IPS DF 6.9 (cell line): ENCODE data around the gene EYA3.
A peak's percentile ranks its signal among the peaks of the same experiment; 100 is the strongest.

ENCODE experiments used
- DNase-seq: peaks from one replicate; pipeline ENCODE4 v3.0.0-alpha.2; 2013; ENCODE audit warnings: low read depth, low spot score
- H3K27ac ChIP-seq: one replicate; pipeline ENCODE4 v1.5.1; 2013; ENCODE audit warnings: low read length, control low read depth
- H3K27me3 ChIP-seq: 2 replicates; pipeline ENCODE4 v1.6.1; 2013; ENCODE audit warnings: mild to moderate bottlenecking, low read length; ENCODE audit not compliant: control insufficient read depth, insufficient read depth
- H3K36me3 ChIP-seq: 2 replicates; pipeline ENCODE4 v1.6.1; 2013; ENCODE audit warnings: low read length; ENCODE audit not compliant: control insufficient read depth, insufficient read depth
- H3K4me1 ChIP-seq: 2 replicates; pipeline ENCODE4 v1.6.1; 2013; ENCODE audit warnings: low read length; ENCODE audit not compliant: control insufficient read depth, insufficient read depth
- H3K4me3 ChIP-seq: 2 replicates; pipeline ENCODE4 v1.5.1; 2013; ENCODE audit warnings: mild to moderate bottlenecking, low read length
- H3K9me3 ChIP-seq: 2 replicates; pipeline ENCODE4 v1.6.1; 2013; ENCODE audit warnings: low read length, inconsistent platforms; ENCODE audit not compliant: control insufficient read depth, insufficient read depth
- WGBS: extraction: QIAGEN DNeasy Blood & Tissue Kit; methylation state at CpG from one replicate; pipeline ENCODE4 v1.1.7; 2013; ENCODE audit warnings: mixed read lengths, missing lambda C conversion rate; ENCODE audit not compliant: insufficient read length, insufficient coverage; 5-methylcytosine and 5-hydroxymethylcytosine counted together

The EYA3 gene

DNA sequence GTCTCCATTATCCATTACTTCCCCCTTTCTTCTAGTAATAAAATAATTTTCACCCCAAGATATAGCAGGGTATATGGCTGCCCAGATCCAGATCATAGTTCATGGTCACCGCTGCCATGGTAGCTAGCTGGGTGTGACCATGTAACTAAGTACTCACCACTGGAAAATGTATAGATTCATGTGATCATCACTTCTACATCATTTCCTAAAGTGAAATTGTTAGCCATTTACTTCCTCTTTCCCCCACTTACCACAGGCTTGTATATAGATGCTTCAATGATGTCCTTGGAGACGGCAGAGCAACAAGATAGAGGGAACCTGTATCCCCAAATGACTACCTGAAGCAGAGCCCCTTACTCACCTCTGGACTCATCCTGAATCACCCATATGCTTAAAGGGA, 22.7 kb upstream of the EYA3 start:
- Histone ChIP-seq H3K36me3 (no peaks in the 10 kb centered on the region), H3K27me3 (no peaks in the 10 kb centered on the region), H3K4me1 (no peaks in the 10 kb centered on the region), H3K27ac (no peak overlapping the region), H3K9me3 (no peaks in the 10 kb centered on the region), H3K4me3 (no peak overlapping the region)
- WGBS: no CpG with 5 or more reads among the region's 2 CpGs
- no peak for DNase-seq

GRCh38 chr1:28110555-28110954, 22.1 kb upstream of the EYA3 start:
- Histone ChIP-seq H3K4me1 (no peaks in the 10 kb centered on the region; the same call in 1 of the 2 replicates), H3K36me3 (no peaks in the 10 kb centered on the region), H3K27me3 (no peaks in the 10 kb centered on the region), H3K27ac (no peak overlapping the region), H3K4me3 (no peak overlapping the region), H3K9me3 (no peaks in the 10 kb centered on the region)
- no peak for DNase-seq
- no CpG with 5 or more reads among the region's 1 CpG for WGBS

GRCh38 chr1:28109639-28110038, 21.2 kb upstream of the EYA3 start:
- no peaks in the 10 kb centered on the region for H3K27me3 ChIP-seq
- no peaks in the 10 kb centered on the region; the same call in 1 of the 2 replicates for H3K4me1 ChIP-seq
- no peaks in the 10 kb centered on the region for H3K9me3 ChIP-seq
- H3K27ac ChIP-seq: no peak overlapping the region
- no CpG with 5 or more reads among the region's 3 CpGs for WGBS
- no peak for DNase-seq
- H3K36me3 ChIP-seq: no peaks in the 10 kb centered on the region
- no peak overlapping the region for H3K4me3 ChIP-seq

DNA sequence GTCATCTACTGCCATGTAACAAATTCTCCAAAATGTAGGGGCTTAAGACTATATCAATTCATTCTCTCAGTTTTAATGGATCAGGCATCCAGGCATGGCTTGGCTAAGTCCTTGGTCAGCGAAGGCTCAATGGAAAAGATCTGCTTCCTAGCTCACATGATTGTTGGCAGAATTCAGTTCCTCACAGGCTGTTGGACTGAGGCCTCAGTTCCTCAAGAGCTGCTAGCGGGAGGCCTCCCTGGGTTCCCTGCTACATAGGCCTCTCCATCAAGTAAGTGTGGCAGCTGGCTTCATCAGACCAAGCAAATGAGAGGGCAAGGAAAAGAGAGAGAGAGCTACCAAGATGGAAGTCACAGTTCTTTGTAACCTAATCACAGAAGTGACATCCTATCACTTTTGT, 19.6 kb upstream of the EYA3 start:
- H3K4me3 ChIP-seq: no peak overlapping the region
- whole genome bisulfite sequencing: no CpG with 5 or more reads among the region's 2 CpGs

DNA sequence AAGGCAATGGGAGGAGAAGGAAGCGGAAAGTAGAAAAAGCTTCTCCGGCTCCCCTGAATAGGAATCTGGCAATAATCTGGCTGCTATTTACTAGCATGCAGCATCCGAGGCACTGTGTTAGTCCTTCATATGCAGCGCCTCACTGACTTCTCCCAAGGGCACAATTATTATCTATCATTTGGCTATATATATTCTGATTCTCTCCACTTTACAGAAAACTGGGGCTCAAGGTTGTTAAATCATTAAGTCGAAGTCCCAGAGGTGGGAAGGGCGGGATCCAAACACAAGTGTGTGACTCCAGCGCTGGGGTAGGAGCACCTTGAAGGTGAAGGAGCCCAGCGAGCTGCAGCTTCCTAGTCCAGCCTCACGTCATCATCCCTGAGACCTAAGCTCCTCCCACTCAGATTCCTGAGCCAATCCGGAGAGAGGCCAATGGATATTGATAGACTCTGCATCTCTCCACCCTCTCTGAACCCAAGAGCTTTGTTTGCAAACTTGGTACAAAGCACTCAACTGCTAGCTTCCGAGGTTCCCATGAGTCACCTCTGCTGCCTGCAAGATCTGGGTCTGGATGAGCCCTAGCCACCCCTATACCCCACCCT, 16.6 kb upstream of the EYA3 start:
- Histone ChIP-seq H3K27me3 (no peaks in the 10 kb centered on the region), H3K9me3 (no peaks in the 10 kb centered on the region), H3K4me3 (no peak overlapping the region), H3K27ac (no peak overlapping the region), H3K36me3 (no peaks in the 10 kb centered on the region), H3K4me1 (no peaks in the 10 kb centered on the region; the same call in 1 of the 2 replicates)
- DNase-seq: peak; percentile 95
- no CpG with 5 or more reads among the region's 11 CpGs for WGBS

More for the DNA sequence above, 19.6 kb upstream of the EYA3 start:
- Histone ChIP-seq H3K36me3 (no peaks in the 10 kb centered on the region), H3K27ac (no peak overlapping the region), H3K9me3 (no peaks in the 10 kb centered on the region), H3K4me1 (no peaks in the 10 kb centered on the region; the same call in 1 of the 2 replicates), H3K27me3 (no peaks in the 10 kb centered on the region)
- DNase-seq: no peak

GRCh38 chr1:28102189-28102588, 13.8 kb upstream of the EYA3 start:
- H3K27ac ChIP-seq: no peak overlapping the region
- no peaks in the 10 kb centered on the region for H3K27me3 ChIP-seq
- no peaks in the 10 kb centered on the region for H3K36me3 ChIP-seq
- H3K4me1 ChIP-seq: no peaks in the 10 kb centered on the region; the same call in 1 of the 2 replicates
- no peak for DNase-seq
- no peak overlapping the region for H3K4me3 ChIP-seq
- no peaks in the 10 kb centered on the region for H3K9me3 ChIP-seq
- WGBS: no CpG with 5 or more reads among the region's 1 CpG

GRCh38 chr1:28099050-28099769, 10.8 kb upstream of the EYA3 start:
- Histone ChIP-seq H3K27me3 (no peaks in the 10 kb centered on the region), H3K4me1 (no peaks in the 10 kb centered on the region), H3K27ac (no peak overlapping the region), H3K36me3 (no peaks in the 10 kb centered on the region), H3K4me3 (no peak overlapping the region), H3K9me3 (no peaks in the 10 kb centered on the region)
- DNase-seq: no peak
- WGBS: no CpG with 5 or more reads among the region's 5 CpGs

GRCh38 chr1:28097100-28097472, 8.7 kb upstream of the EYA3 start:
- no CpG with 5 or more reads among the region's 4 CpGs for WGBS
- DNase-seq: no peak

DNA sequence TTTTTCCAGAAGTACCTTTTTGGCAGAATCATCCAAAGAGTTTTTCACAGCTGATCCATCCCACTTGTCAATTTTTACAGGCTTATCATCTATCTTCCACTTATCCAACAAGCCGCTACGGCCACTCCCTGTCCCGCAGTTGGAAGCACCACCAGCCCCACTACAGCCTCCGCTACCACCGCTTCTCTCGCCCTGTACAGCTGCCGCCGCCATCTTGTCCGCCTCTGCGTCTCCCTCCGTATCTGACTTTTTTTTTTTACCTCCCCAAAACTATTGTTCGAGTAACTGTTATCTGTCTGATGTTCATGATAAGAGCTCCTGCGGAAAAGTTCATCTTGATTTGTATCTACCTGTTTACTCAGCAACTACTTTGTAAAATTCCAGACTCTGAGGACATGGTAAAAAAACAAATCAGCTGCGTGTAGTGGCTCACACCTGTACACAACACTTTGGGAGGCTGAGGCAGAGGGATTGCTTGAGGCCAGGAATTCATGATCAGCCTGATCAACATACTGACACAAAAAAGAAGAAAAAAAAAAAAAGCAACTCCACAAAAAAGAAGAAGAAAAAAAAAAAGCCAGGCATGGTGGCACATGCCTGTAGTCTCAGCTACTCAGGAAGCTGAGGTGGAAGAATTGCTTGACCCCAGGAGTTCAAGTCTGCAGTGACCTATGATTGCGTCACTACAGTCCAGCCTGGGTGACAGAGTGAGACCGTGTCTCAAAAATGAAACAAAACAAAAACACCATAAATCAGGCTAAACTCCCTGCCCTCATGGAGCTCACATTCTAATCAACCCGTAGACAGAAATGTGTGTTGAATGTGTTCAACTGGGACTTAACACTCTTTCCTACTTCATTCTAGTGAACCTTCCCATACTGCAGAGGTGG, 8.0 kb upstream of the EYA3 start:
- WGBS: no CpG with 5 or more reads among the region's 17 CpGs
- no peak for DNase-seq
- no peak overlapping the region for H3K27ac ChIP-seq
- H3K9me3 ChIP-seq: no peaks in the 10 kb centered on the region
- no peaks in the 10 kb centered on the region for H3K36me3 ChIP-seq
- no peak overlapping the region for H3K4me3 ChIP-seq
- H3K4me1 ChIP-seq: no peaks in the 10 kb centered on the region
- H3K27me3 ChIP-seq: no peaks in the 10 kb centered on the region

More at GRCh38 chr1:28097100-28097472, 8.7 kb upstream of the EYA3 start:
- no peaks in the 10 kb centered on the region for H3K27me3 ChIP-seq
- H3K27ac ChIP-seq: no peak overlapping the region
- H3K36me3 ChIP-seq: no peaks in the 10 kb centered on the region
- H3K9me3 ChIP-seq: no peaks in the 10 kb centered on the region
- H3K4me1 ChIP-seq: no peaks in the 10 kb centered on the region
- H3K4me3 ChIP-seq: no peak overlapping the region

DNA sequence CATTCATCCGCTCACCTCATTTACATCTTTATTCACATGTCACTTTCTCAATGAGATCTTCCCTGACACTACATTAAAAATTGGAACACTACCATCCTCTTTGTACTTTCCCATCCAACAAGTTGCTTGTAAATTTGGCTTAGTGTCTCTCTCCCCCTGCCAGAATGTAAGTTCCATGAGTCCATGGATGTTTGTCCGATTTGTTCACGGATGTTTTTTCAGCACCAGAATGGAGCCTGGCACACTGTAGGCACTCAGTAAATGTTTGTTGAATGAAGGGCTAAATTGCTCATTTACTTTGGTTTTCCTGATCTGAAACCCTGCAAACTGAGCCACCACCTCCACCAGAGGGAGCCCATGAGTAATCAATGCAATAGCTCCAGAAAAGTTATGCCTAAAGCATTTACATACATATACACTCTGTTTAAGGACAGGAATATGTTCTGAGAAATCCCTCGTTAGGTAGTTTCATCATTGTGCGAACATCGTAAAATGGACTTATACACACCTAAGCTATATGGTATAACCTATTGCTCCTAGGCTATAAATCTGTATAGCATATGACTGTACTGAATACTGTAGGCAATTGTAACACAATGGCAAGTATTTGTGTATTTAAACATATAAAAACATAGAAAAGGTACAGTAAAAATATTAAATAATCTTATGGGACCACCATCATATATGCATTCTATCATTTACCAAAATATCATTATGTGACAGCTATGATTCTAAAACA, 2.8 kb upstream of the EYA3 start:
- H3K4me3 ChIP-seq: no peak overlapping the region
- H3K36me3 ChIP-seq: no peaks in the 10 kb centered on the region
- no CpG with 5 or more reads among the region's 6 CpGs for WGBS
- H3K27ac ChIP-seq: no peak overlapping the region
- no peak for DNase-seq
- H3K27me3 ChIP-seq: no peaks in the 10 kb centered on the region
- no peaks in the 10 kb centered on the region for H3K9me3 ChIP-seq
- no peaks in the 10 kb centered on the region for H3K4me1 ChIP-seq
